Fibroblast of skin of right quadriceps (primary cell): ENCODE measurements around the gene CZIB.
"Not testable (repeated sequence)": the region's sequence is repeated elsewhere in the genome, so short reads cannot be mapped to it uniquely, and the experiment has no call there.

Experiments
- DNase-seq: peaks from one replicate; pipeline ENCODE4 v3.0.0-alpha.2; 2013

CZIB gene

GRCh38 chr1:53188099-53188498, 32.3 kb downstream of the CZIB start:
- peak; percentile 48 for DNase-seq

GRCh38 chr1:53187401-53187800, 33.0 kb downstream of the CZIB start:
- DNase-seq: no peak

- no peak for DNase-seq
These were observed 33.9 kb downstream of the CZIB start for GRCh38 chr1:53186533-53186932.

DNA sequence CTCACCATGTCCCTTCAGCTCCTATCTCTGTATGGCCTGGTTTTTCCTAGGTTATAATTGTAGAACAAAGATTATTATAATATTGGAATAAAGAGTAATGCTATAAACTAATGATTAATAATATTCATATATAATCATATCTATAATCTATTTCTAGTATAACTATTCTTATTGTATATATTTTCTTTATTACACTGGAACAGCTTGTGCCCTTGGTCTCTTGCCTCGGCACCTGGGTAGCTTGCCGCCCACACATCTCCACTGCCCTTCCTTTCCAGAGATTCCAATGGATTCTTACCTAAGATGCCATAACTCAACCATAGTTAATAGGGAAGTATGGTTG, 34.5 kb downstream of the CZIB start:
- not testable (repeated sequence) for DNase-seq

DNA sequence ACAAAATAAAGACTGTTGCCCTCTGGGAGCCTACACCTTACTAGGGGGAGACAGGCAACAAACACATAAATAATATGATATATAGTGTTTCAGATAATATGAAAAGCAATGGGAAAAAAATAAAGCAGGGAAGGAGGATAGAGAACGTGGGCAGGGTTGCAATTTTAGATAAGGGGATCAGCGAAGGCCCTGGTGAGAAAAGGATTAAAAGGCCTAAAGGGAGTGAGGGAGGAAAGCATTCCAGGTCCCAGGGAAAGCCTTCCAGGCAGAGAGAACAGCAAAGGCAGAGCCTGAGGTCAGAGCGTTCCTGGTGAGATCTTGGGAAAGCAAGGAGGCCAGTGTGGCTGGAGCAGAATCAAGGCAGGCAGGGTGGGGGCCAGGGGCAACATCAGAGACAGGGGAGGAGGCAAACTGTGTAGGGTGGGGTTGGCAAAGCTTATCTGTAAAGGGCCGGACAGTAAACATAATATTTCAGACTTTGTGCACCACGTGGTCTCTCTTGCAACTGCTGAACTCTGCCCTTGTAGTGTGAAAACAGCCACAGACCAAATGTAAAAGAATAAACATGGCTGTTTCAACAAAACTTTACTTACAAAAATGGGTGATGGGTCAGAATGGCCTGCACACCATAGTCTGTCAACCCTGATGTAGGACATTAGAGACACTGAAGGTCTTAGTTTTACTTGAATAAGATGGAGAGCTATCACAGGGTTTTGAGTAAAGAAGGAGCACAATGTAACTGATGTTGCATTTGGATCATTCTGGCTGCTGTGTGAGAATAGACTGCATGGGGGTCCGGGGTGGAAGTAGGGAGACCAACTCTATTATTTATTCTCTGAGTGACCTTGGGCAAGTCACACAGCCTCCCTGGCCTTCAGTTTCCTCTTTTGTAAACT, 37.1 kb downstream of the CZIB start:
- DNase-seq: no peak

DNA sequence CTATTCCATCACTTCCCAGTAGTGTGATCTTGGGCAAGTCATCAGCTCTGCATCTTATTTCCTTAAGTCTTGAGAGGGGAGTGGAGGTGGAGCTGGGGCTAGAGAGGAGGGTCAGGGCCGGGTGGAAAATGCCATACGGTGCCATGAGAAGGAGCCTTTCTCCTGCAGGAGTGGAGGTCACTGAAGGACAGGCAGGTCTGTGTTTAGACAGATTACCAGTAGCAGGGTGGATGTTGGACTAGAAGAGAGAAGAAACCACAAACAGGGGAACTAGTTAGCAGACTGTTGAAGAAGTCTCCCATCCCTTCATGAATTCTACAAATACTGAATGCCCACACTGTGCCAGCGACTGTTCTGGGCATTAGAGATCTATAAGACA, 37.7 kb downstream of the CZIB start:
- no peak for DNase-seq

DNA sequence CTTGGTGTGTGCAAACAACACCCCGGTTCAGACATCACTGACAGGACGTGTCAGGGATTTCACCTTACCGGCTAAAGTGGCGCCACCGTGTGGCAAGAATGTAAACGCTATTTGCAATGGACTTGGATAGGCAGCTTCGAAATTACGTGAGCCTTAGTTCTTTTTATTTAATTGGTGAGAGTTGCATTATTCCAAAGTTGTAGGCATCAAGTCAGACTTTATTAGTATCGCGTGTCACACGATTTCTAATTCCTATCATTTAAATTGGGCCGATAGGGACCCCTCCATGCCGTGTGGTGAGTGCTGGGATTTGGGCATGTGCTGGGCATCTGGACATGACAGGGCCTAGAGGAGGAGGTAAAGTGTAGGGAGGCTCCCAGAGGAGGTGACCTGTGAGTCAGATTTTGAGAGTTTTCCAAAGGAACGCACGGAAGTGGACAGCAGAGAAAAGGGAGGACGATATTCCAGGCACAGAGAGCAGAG, 38.3 kb downstream of the CZIB start:
- DNase-seq: peak; percentile 72

GRCh38 chr1:53180951-53181350, 39.5 kb downstream of the CZIB start:
- DNase-seq: no peak

DNA sequence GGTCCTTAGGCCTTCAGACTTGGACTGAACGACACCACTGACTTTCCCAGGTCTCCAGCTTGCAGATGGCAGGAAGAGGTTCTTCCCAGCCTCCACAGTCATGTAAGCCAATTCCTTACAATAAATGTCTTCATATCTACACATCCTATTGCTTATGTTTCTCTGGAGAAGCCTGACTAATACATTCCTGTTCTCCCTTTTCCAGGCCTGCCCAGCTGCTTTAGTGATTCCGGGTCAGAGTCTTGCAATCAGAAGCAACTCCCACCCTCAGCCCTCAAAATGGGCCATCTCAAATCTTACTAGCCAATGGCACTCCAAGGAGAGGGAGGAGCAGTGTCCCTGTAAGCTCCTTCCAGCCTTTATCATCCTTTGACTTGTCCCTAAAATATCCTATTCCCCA, 40.2 kb downstream of the CZIB start:
- DNase-seq: peak; percentile 67

GRCh38 chr1:53176452-53177208, 43.8 kb downstream of the CZIB start:
- no peak for DNase-seq

- DNase-seq: no peak
These were observed 45.2 kb downstream of the CZIB start for GRCh38 chr1:53174971-53175913.

DNA sequence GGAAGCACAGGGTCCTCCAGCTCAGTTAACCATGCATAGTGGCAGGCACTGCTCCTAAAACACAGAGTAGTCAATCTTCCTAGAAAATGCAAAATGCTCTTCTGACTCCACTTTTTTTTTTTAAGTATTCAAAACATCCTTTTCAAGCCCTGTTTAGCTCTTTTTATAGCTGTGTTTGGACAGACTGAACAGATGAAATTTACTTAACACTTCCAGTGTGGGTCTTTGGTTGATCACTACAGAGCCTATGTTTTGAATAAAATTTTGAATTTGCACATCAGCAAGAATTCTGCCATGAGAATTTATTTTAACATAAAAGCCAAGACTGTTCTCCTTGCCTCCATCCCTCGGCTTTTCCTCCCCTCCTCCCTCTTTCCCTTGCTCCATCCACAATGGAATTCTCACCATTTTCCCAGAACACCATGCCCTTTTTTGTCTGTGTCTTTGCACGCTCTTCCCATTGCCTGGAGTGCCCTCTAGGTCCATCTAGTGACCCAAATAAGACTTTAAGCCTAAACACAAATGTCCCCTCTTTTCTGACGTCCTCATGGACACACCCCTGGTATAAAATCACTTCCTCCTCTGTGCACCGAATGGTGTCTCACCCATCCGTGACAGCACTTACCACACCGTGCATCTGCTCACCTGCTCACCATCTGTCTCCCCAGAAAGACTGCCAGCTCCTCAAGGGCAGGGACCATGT, 47.9 kb downstream of the CZIB start:
- DNase-seq: peak; percentile 59

GRCh38 chr1:53166912-53167311, 53.5 kb downstream of the CZIB start:
- no peak for DNase-seq

- DNase-seq: no peak
These were observed 54.1 kb downstream of the CZIB start for GRCh38 chr1:53166366-53166765.

- DNase-seq: no peak
These were observed 54.9 kb downstream of the CZIB start for GRCh38 chr1:53165408-53165961.
